H7 (cell line): ENCODE measurements around the gene GATM. TPM values are rescaled to one million over a fixed set of nuclear protein-coding genes. Genes with fewer than 3 reads are reported as not detected.
"Not testable (repeated sequence)": the region's sequence is repeated elsewhere in the genome, so short reads cannot be mapped to it uniquely, and the experiment has no call there.

ENCODE experiments used
- DNase-seq: peaks from one replicate; pipeline ENCODE4 v3.0.0; 2012
- H3K27me3 ChIP-seq: 2 replicates; pipeline ENCODE4 v1.6.0; 2011; ENCODE audit warnings: mild to moderate bottlenecking, low read length; ENCODE audit not compliant: control insufficient read depth, insufficient read depth
- H3K36me3 ChIP-seq: replicated peaks from 2 replicates; pipeline ENCODE4 v1.5.1; 2011; ENCODE audit warnings: low read length; ENCODE audit not compliant: control insufficient read depth, insufficient read depth
- H3K4me3 ChIP-seq: 2 replicates; pipeline ENCODE4 v1.5.1; 2011; ENCODE audit warnings: low read depth, mild to moderate bottlenecking, control low read depth, low read length, moderate library complexity; ENCODE audit not compliant: insufficient read depth
- total RNA-seq: library from RNA; depleted of rRNA; stranded (reverse); fragments of >200 nt; shearing (Covaris generic); gene quantifications from 2 replicates; pipeline ENCODE4 v1.2.3, GENCODE V29; 2014; rRNA removed

GATM gene
- total RNA-seq, 1 experiment from 2014 or later = 37.6 TPM

DNA sequence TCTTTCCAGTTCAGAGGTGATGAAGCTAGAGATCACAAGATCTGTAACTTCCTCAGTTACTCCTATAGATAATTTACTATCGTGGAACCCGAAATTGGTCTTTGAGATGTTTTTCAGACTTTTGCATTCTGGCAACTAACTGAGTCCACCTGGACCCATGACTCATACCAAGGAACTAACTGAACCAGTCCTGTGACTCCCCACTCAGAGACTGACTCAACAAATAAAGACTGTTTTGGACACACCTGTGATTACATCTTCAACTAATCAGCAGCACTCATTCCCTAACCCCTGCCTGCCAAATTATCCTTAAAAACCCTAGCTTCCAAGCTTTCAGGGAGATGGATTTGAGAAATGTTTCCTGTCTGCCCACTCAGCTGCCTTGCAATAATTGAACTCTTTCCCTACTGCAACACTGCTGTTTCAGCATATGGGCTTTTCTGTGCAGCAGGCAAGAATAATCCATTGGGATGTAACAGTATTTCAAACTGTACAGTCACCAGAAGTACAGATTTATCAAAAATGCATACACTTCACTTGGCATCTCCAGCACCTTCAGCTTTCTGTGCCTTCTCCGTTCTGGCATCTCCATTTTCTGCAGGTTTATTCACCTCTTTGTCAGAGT, 57.7 kb downstream of the GATM start:
- H3K4me3 ChIP-seq = no peak overlapping the region
- no peak for DNase-seq
- H3K27me3 ChIP-seq = no peaks in the 10 kb centered on the region
- no peaks in the 10 kb centered on the region for H3K36me3 ChIP-seq

DNA sequence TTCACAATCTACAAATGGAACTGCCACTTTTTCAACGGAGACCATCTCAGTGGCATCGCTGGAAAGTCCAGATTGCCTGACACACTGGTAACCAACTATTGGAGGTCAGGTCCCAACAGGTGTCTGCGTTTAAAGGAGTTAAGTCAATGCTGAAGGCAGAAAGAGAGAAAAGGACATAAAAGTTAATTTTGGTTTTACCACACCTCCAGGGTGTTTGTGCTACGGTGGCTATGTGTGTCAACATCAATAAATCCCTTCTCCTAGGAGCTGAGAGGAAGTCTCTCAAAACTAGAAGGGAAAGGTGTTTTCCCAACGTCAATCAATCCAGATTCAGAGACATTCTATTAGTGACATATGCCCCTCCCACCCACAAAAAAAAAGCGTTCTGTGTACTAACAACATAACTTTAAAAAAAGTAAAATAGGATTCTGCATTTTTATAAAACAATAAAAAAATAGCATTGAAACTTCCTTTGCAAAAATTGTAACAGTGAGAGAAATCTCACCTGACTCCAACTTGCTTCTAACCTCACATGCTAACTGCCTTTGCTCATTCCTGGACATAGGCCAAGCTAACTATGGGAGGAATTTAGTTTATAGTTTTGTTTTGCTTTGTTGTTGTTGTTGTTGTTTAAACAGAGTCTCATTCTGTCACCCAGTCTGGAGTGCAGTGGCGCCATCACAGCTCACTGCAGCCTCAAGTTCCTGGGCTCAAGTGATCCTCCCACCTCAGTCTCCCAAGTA, 58.7 kb downstream of the GATM start:
- no peak overlapping the region for H3K4me3 ChIP-seq
- no peak for DNase-seq
- no peaks in the 10 kb centered on the region for H3K27me3 ChIP-seq
- no peaks in the 10 kb centered on the region for H3K36me3 ChIP-seq

DNA sequence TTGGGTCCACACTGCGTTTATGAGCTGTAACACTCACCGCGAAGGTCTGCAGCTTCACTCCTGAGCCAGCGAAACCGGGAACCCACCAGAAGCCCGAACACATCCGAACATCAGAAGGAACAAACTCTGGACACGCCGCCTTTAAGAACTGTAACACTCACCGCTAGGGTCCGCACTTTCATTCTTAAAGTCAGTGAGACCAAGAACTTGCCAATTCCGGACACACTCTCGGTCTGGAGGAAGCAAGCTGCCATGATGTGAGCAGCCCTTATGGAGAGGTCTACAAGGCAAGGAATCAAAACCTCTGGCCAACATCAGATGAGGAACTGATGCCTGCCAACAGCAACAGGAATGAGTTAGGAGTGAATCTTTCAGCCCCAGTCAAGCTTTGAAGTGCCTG, 63.4 kb downstream of the GATM start:
- H3K27me3 ChIP-seq = no peaks in the 10 kb centered on the region
- no peak overlapping the region for H3K4me3 ChIP-seq
- H3K36me3 ChIP-seq = no peaks in the 10 kb centered on the region
- DNase-seq = peak; percentile 36

DNA sequence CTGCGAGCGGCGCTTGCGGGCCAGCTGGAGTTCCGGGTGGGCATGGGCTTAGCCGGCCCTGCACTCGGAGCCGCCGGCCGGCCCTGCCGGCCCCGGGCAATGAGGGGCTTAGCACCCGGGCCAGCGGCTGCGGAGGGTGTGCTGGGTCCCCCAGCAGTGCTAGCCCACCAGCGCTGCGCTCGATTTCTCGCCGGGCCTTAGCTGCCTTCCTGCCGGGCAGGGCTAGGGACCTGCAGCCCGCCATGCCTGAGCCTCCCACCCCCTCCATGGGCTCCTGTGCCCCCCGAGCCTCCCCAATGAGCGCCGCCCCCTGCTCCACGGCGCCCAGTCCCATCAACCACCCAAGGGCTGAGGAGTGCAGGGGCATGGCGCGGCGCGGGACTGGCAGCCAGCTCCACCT, 64.2 kb downstream of the GATM start:
- DNase-seq, H3K36me3 ChIP-seq, H3K4me3 ChIP-seq, H3K27me3 ChIP-seq: not testable (repeated sequence)

Other genes with a start within 250 kb of the GATM start
- 0.07 TPM in 1 of 2 replicates, not detected in the other for gene DUOXA1, start 248.7 kb downstream of the GATM start, total RNA-seq
- 0.24 and 0.37 TPM in 2 replicates for gene DUOX1, start 248.6 kb downstream of the GATM start, total RNA-seq
- 40.0 and 56.4 TPM in 2 replicates for gene SHF, start 190.6 kb downstream of the GATM start, total RNA-seq
- 0.15 TPM in 1 of 2 replicates, not detected in the other for gene SLC28A2, start 126.3 kb downstream of the GATM start, total RNA-seq
- gene SLC30A4, start 144.2 kb upstream of the GATM start, total RNA-seq = 0.04 and 0.10 TPM in 2 replicates
- 34.8 and 40.1 TPM in 2 replicates for gene BLOC1S6, start 208.8 kb upstream of the GATM start, total RNA-seq